Activated naive CD4-positive, alpha-beta T cell treated with anti-CD3 and anti-CD28 coated beads, Interleukin-2, amount 50 U/mL, for 24 hours (primary cell): Measurements from ENCODE around the gene MTG2.

Source experiments
- H3K27ac Mint-ChIP-seq: one replicate; pipeline ENCODE4 v1.8.0; 2021; ENCODE audit warnings: mild to moderate bottlenecking, mixed read lengths
- H3K27me3 Mint-ChIP-seq: one replicate; pipeline ENCODE4 v1.8.0; 2021; ENCODE audit warnings: mixed read lengths
- H3K36me3 Mint-ChIP-seq: one replicate; pipeline ENCODE4 v1.8.0; 2021; ENCODE audit warnings: mixed read lengths
- H3K4me1 Mint-ChIP-seq: one replicate; pipeline ENCODE4 v1.8.0; 2021; ENCODE audit warnings: mixed read lengths
- H3K4me3 Mint-ChIP-seq: one replicate; pipeline ENCODE4 v1.8.0; 2021; ENCODE audit warnings: mild to moderate bottlenecking, mixed read lengths
- H3K9me3 Mint-ChIP-seq: one replicate; pipeline ENCODE4 v1.8.0; 2021; ENCODE audit warnings: mixed read lengths

MTG2 gene

GRCh38 chr20:62232770-62233645, 50.2 kb downstream of the MTG2 start:
- Mint-ChIP-seq H3K36me3 (no peaks in the 10 kb centered on the region), H3K9me3 (no peaks in the 10 kb centered on the region), H3K27ac (peak overlapping the region; percentile 23), H3K27me3 (peaks cover 4% of the 10 kb centered on the region), H3K4me1 (peaks cover 6% of the 10 kb centered on the region), H3K4me3 (no peak overlapping the region)

DNA sequence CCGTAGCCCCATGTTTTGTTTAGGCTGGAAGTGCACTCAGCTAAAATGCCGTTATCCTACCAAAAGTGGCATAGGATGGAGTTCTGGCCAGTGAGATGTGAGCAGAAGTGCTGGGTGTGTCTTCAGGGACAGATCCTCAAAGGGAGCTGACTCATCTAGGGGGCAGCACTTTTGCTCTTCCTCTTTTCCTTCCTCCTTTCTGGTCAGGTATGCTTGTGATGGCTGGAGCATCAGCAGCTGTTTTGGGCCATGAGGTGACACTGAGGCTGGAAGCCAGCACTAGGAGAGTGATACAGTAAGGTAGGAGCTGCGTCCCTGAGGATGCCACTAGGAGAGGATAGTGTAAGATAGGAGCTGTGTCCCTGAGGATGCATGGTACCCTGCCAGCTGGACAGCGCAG, 50.9 kb downstream of the MTG2 start:
- Mint-ChIP-seq H3K27ac (no peak overlapping the region), H3K36me3 (no peaks in the 10 kb centered on the region), H3K27me3 (peaks cover 4% of the 10 kb centered on the region), H3K4me1 (peaks cover 7% of the 10 kb centered on the region), H3K9me3 (no peaks in the 10 kb centered on the region), H3K4me3 (no peak overlapping the region)

DNA sequence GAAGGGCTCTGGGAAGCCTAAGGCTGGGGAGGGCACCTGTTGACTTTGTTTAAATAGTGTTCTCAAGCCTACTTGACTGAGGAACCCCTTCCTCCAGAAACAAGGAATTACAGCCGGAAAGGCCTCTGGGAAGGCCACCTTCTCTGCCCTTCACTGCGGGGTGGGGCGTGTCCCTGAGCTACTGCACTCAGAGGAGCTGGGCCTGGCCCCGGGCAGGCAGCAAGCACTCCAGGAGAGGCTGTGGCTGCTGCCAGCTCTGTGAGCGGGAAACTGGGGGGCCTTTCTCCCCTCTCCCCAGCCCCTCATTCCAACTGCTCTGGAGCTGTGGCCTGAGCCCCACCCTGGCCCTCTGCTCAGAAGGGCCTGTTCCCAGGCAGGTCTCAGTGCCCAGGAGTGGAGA, 51.5 kb downstream of the MTG2 start:
- Mint-ChIP-seq H3K27ac (no peak overlapping the region), H3K9me3 (no peaks in the 10 kb centered on the region), H3K4me3 (no peak overlapping the region), H3K4me1 (peaks cover 8% of the 10 kb centered on the region), H3K36me3 (no peaks in the 10 kb centered on the region), H3K27me3 (peaks cover 4% of the 10 kb centered on the region)

- H3K9me3 Mint-ChIP-seq, result no peaks in the 10 kb centered on the region
- no peak overlapping the region for H3K27ac Mint-ChIP-seq
- no peaks in the 10 kb centered on the region for H3K36me3 Mint-ChIP-seq
- H3K4me3 Mint-ChIP-seq, result no peak overlapping the region
- peaks cover 15% of the 10 kb centered on the region for H3K4me1 Mint-ChIP-seq
- peaks cover 4% of the 10 kb centered on the region for H3K27me3 Mint-ChIP-seq
Measured at GRCh38 chr20:62235001-62235776, 52.4 kb downstream of the MTG2 start.

- Mint-ChIP-seq H3K27ac (no peak overlapping the region), H3K36me3 (no peaks in the 10 kb centered on the region), H3K9me3 (no peaks in the 10 kb centered on the region), H3K27me3 (peaks cover 4% of the 10 kb centered on the region), H3K4me1 (peaks cover 21% of the 10 kb centered on the region), H3K4me3 (no peak overlapping the region)
Measured at GRCh38 chr20:62235777-62236157, 52.9 kb downstream of the MTG2 start.

DNA sequence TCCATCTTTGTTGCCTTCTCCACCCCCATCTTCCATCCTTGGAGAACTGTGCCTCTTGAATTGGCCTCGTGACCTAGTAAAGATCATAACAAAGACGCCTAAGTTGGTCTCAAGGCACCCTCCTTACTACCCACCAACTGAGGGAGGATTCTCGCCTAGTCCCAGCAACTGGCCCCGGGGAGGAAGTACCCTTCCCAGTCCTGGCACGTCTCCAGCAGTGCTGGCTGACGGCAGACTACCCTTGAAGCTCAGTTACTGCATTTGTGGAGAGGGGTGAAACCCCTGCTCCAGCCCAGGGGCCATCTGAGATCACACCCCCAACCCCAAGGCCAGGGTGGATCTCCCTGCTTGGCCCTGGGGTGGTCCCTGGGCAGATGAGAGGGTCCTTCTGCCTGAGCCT, 53.4 kb downstream of the MTG2 start:
- Mint-ChIP-seq H3K4me1 (peaks cover 25% of the 10 kb centered on the region), H3K36me3 (no peaks in the 10 kb centered on the region), H3K27ac (no peak overlapping the region), H3K9me3 (no peaks in the 10 kb centered on the region), H3K4me3 (no peak overlapping the region), H3K27me3 (peaks cover 4% of the 10 kb centered on the region)

DNA sequence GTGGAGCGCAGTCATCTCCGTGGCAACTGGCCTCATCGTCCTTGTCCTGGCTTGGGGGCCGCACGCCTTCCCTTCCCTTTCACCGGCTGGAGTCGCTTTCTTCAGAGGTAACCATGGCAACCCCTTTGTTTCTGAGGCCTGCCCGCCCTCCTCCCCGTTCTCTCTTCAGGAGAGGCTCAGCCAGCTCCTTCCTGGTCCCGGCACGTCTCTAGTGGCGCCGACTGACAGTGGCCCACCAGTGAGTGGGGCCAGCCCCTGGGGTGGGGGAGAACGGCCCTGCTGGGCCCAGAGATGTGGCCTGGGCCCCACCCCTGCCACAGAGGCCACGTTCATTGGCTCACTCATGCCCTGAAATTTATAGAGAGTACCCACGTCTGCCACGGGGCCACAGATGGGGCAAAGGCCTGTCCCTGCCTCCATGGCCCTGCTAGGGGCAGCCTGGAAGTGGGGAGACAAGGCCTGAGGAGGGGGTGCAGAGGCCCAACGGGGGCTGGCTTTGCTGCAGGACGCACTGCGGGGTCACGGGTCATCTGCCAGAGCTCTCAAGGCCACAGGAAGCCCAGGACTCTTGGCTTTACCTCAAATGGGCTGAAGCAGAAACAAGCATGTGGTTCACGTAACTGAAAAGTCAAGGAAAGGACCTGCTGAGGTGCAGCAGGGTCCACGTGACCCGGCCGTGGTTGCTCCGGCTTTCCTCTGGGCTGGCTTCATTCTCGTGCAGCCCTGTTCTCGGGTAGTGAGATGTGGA, 54.1 kb downstream of the MTG2 start:
- no peak overlapping the region for H3K4me3 Mint-ChIP-seq
- H3K4me1 Mint-ChIP-seq, result peaks cover 32% of the 10 kb centered on the region
- H3K27me3 Mint-ChIP-seq, result peaks cover 4% of the 10 kb centered on the region
- H3K36me3 Mint-ChIP-seq, result no peaks in the 10 kb centered on the region
- no peak overlapping the region for H3K27ac Mint-ChIP-seq
- H3K9me3 Mint-ChIP-seq, result no peaks in the 10 kb centered on the region

GRCh38 chr20:62237514-62237800, 54.6 kb downstream of the MTG2 start:
- Mint-ChIP-seq H3K36me3 (no peaks in the 10 kb centered on the region), H3K4me3 (peak overlapping the region; percentile 73), H3K9me3 (no peaks in the 10 kb centered on the region), H3K27me3 (peaks cover 4% of the 10 kb centered on the region), H3K27ac (no peak overlapping the region), H3K4me1 (peaks cover 36% of the 10 kb centered on the region)

- H3K4me3 Mint-ChIP-seq, result peak within 1 kb of the TSS; percentile 87
- H3K27me3 Mint-ChIP-seq, result peaks cover 4% of the 10 kb centered on the region
- H3K27ac Mint-ChIP-seq, result peak within 1 kb of the TSS; percentile 87
- H3K36me3 Mint-ChIP-seq, result no peaks in the 10 kb centered on the region
- no peaks in the 10 kb centered on the region for H3K9me3 Mint-ChIP-seq
- peaks cover 41% of the 10 kb centered on the region for H3K4me1 Mint-ChIP-seq
Measured at GRCh38 chr20:62237801-62238568, 55.2 kb downstream of the MTG2 start, which contains the start of gene OSBPL2. TSS of gene OSBPL2 (plus strand) at chr20:62238521. CDS start at chr20:62256185, 17,664 bp downstream.

GRCh38 chr20:62238569-62239277, 55.9 kb downstream of the MTG2 start:
- peak overlapping the region; percentile 72 for H3K27ac Mint-ChIP-seq
- peaks cover 41% of the 10 kb centered on the region for H3K4me1 Mint-ChIP-seq
- H3K36me3 Mint-ChIP-seq, result no peaks in the 10 kb centered on the region

GRCh38 chr20:62239278-62239879, 56.6 kb downstream of the MTG2 start:
- Mint-ChIP-seq H3K9me3 (no peaks in the 10 kb centered on the region), H3K4me3 (peak overlapping the region; percentile 87), H3K4me1 (peaks cover 44% of the 10 kb centered on the region), H3K36me3 (no peaks in the 10 kb centered on the region), H3K27ac (peak overlapping the region; percentile 72), H3K27me3 (peaks cover 2% of the 10 kb centered on the region)

More at GRCh38 chr20:62238569-62239277, 55.9 kb downstream of the MTG2 start:
- Mint-ChIP-seq H3K4me3 (peak overlapping the region; percentile 87), H3K9me3 (no peaks in the 10 kb centered on the region), H3K27me3 (peaks cover 2% of the 10 kb centered on the region)

- H3K27ac Mint-ChIP-seq, result peak overlapping the region; percentile 32
- H3K27me3 Mint-ChIP-seq, result peaks cover 2% of the 10 kb centered on the region
- H3K4me3 Mint-ChIP-seq, result peak overlapping the region; percentile 87
- no peaks in the 10 kb centered on the region for H3K9me3 Mint-ChIP-seq
- H3K36me3 Mint-ChIP-seq, result no peaks in the 10 kb centered on the region
- H3K4me1 Mint-ChIP-seq, result peaks cover 46% of the 10 kb centered on the region
Measured at GRCh38 chr20:62240020-62240685, 57.3 kb downstream of the MTG2 start.

GRCh38 chr20:62241506-62241905, 58.7 kb downstream of the MTG2 start:
- Mint-ChIP-seq H3K27me3 (no peaks in the 10 kb centered on the region), H3K4me1 (peaks cover 55% of the 10 kb centered on the region), H3K27ac (no peak overlapping the region), H3K36me3 (no peaks in the 10 kb centered on the region), H3K9me3 (no peaks in the 10 kb centered on the region), H3K4me3 (peak overlapping the region; percentile 55)

DNA sequence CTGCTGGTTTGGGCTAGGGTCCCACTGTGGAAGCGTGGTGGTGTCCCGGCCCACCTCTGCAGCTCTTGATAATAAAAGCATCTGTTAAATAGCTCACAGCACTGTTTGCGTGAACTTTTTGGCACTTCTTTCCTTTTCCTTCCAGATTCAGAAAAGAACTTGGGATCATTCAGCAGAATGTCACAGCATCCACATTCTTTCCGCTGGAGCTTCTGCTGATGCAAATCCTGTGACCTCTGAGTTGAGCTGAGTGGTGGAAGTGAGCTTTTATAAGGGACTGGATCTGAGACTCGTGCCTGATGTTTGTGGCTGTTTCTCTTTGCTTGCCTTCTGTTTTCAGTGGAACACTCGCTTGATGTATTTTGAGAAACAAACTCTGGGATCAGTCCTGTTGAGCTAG, 59.3 kb downstream of the MTG2 start:
- H3K36me3 Mint-ChIP-seq, result no peaks in the 10 kb centered on the region
- no peaks in the 10 kb centered on the region for H3K27me3 Mint-ChIP-seq
- H3K4me3 Mint-ChIP-seq, result peak overlapping the region; percentile 15
- H3K4me1 Mint-ChIP-seq, result peaks cover 61% of the 10 kb centered on the region
- H3K9me3 Mint-ChIP-seq, result no peaks in the 10 kb centered on the region
- no peak overlapping the region for H3K27ac Mint-ChIP-seq
